ENCODE results near the gene SVOPL.

SVOPL gene

GRCh38 chr7:138649506-138649905 is 51.7 kb downstream of the SVOPL start:
- H3K4me3 ChIP-seq (ENCODE audit: low read depth, low read length) = no peak overlapping the region
- TF ChIP-seq CTCF (IDR thresholded peaks at IDR 0.05; ENCODE audit: borderline replicate concordance, insufficient read depth, low read depth, low read length) = no peak

DNA sequence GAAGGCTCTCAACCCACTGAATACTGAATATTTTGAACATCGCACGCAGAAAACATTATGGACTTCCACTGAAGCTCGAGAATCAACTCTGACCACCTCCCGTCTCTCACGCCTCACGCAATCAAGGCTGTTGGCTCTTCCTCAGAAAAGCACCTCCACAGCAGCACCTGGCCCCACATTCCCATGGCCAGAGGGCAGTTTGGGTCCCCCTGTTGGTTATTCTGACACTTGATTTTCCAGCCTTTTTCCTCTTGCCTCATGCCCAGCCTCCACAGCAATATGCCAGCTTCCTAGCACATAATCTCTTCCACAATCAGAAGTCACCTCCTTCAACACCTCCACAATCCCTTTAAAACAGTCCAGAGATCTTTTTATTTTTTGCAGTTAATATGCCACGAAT is 55.9 kb downstream of the SVOPL start:
- H3K4me3 ChIP-seq (ENCODE audit: low read depth, low read length) = no peak overlapping the region
- 0 out of 2 replicates have a peak, but pooled peaks have one; percentile 2 for TF ChIP-seq CTCF (IDR thresholded peaks at IDR 0.05; ENCODE audit: borderline replicate concordance, insufficient read depth, low read depth, low read length)

DNA sequence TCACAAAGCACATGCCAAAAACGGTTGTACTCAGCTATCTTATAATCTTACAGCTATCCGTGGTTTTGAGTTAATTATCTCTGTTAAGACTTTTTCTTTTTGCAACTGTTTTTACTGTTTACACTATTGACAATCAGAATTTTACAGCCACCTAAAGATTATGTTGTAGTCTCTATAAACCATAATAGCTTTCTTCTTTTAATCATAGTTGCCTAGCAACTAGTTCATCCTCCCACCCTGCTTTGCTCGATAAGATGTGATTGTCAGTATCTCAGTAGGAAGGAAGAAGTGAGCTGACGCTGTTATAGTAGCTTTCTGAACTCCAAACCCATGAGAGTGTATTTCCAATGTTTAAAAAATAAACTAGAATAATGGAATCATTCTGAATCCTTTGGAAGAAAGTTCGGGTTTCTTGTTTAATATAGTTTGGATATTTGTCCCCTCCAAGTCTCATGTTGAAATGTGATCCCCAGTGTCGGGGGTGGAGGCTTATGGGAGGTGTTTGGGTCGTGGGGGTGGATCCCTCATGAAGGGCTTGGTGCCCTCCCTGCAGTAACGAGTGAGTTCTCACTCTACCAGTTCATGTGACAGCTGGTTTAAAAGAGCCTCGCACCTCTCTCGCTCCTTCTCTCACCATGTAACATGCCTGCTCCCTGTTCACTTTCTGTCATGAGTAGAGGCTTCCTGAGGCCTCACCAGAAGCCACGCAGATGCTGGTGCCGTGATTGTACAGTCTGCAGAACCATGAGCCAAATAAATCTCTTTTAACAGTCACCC is 68.1 kb downstream of the SVOPL start:
- TF ChIP-seq CTCF (IDR thresholded peaks at IDR 0.05; ENCODE audit: borderline replicate concordance, insufficient read depth, low read depth, low read length) = no peak
- H3K4me3 ChIP-seq (ENCODE audit: low read depth, low read length) = no peak overlapping the region

GRCh38 chr7:138632384-138632783 is 68.8 kb downstream of the SVOPL start:
- TF ChIP-seq CTCF (IDR thresholded peaks at IDR 0.05; ENCODE audit: borderline replicate concordance, insufficient read depth, low read depth, low read length) = no peak
- no peak overlapping the region for H3K4me3 ChIP-seq (ENCODE audit: low read depth, low read length)

DNA sequence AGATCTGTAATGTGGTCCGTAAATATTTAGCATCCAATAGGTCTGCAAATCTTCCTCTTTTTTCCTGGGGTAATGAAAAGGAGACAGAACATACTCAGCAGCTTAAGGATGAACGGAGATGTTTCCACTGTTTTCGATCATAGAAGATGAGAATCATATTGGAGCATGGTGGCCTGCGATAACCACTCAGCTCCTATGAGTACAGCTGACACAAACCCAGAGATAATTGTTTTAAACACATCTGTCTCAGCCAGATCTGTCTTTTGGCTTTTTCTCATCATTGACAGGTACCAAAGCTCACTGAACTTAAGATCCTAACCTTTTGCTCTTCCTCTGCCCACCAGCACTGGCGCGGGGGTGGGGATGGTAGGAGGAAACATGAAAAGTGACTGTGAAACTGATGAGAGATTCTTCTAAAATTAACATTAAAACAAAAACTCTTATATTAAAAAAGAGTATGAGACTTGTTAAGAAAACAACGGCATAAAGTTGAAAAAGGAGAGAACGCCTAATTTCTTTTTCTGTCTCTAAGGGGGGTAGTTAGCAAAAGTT is 71.0 kb downstream of the SVOPL start:
- no peak overlapping the region for H3K4me3 ChIP-seq (ENCODE audit: low read depth, low read length)
- TF ChIP-seq CTCF (IDR thresholded peaks at IDR 0.05; ENCODE audit: borderline replicate concordance, insufficient read depth, low read depth, low read length) = no peak

DNA sequence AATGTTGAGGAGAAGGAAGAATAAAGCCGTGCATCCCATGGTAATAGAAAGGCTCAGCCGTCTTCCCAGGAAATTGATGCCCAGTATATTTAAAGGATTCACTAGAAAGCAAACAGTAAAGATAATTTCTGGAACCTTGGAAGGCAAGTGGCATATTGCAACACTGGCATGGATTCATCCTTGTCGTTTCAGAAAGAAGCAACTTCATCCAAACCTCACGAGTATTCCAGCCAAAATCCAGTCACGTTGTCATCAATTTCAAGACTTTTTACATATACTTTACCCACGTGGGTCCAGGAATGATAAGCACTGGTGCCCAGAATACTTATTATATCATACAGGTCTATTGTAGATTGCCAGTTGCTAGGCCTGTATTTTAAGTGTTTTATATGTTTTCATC is 73.8 kb downstream of the SVOPL start:
- no peak for TF ChIP-seq CTCF (IDR thresholded peaks at IDR 0.05; ENCODE audit: borderline replicate concordance, insufficient read depth, low read depth, low read length)
- H3K4me3 ChIP-seq (ENCODE audit: low read depth, low read length) = no peak overlapping the region

DNA sequence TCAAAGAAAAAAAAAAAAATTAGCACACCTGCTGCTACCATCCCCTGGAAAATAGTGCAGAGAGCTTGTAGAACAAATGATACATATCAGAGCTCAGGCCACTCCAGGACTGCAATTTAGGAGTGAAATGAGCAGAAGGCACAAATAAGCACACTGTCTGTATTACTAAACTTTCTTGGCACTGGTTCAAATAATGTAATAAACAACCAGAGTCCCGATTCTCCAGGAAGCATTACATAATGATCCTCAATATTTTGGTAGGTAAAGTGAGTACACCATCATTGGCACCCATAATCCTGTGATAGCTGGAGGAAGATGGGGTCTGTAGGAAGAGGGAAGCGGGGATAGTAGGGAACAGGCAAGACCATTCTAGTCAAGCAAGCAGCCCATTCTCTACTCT is 74.3 kb downstream of the SVOPL start:
- no peak overlapping the region for H3K4me3 ChIP-seq (ENCODE audit: low read depth, low read length)
- TF ChIP-seq CTCF (IDR thresholded peaks at IDR 0.05; ENCODE audit: borderline replicate concordance, insufficient read depth, low read depth, low read length) = no peak
